SU-DHL-6 (cell line): ENCODE measurements around the gene CPB2.

Experiments
- H2AFZ ChIP-seq: fragments of 200-600 bp; sonication (generic); 2 replicates; pipeline ENCODE4 v1.6.1; 2014; ENCODE audit warnings: low read depth, mild to moderate bottlenecking, moderate library complexity, mixed read lengths, antibody characterized with exemption, low read length; ENCODE audit not compliant: severe bottlenecking
- H3F3A ChIP-seq: fragments of 200-600 bp; shearing (Covaris generic); 2 replicates; pipeline ENCODE4 v1.6.0; 2016; ENCODE audit warnings: antibody characterized with exemption, mild to moderate bottlenecking; ENCODE audit not compliant: insufficient read depth
- H3K27ac ChIP-seq: fragments of 200-600 bp; sonication (generic); 2 replicates; pipeline ENCODE4 v1.5.1; 2016; ENCODE audit warnings: low read depth, mild to moderate bottlenecking, low read length, moderate library complexity, mixed read lengths
- H3K27me3 ChIP-seq: fragments of 200-600 bp; sonication (generic), shearing (Covaris generic); 2 replicates; pipeline ENCODE4 v1.6.0; 2014; ENCODE audit warnings: mild to moderate bottlenecking, low read length
- H3K36me3 ChIP-seq: fragments of 200-600 bp; sonication (generic); 2 replicates; pipeline ENCODE4 v1.6.1; 2014; ENCODE audit warnings: mild to moderate bottlenecking, low read length, mixed read lengths
- H3K4me2 ChIP-seq: fragments of 300-600, 200-600 bp; shearing (Covaris generic), sonication (generic); 2 replicates; pipeline ENCODE4 v1.6.0; 2014; ENCODE audit warnings: low read length, low read depth, mild to moderate bottlenecking; ENCODE audit not compliant: poor library complexity, severe bottlenecking
- H3K4me3 ChIP-seq: fragments of 200-600 bp; sonication (generic); 2 replicates; pipeline ENCODE4 v1.5.1; 2014; ENCODE audit warnings: antibody characterized with exemption, low read length, mild to moderate bottlenecking, mixed read lengths; ENCODE audit not compliant: insufficient read depth, poor library complexity, severe bottlenecking
- H3K79me2 ChIP-seq: fragments of 200-600 bp; sonication (generic); 2 replicates; pipeline ENCODE4 v1.6.1; 2014; ENCODE audit warnings: mild to moderate bottlenecking, low read length, moderate library complexity; ENCODE audit not compliant: insufficient read depth
- H3K9ac ChIP-seq: fragments of 200-600 bp; sonication (generic); 2 replicates; pipeline ENCODE4 v1.7.0; 2014; ENCODE audit warnings: mild to moderate bottlenecking, low read length
- H3K9me2 ChIP-seq: fragments of 200-600 bp; sonication (generic); replicated peaks from 2 replicates; pipeline ENCODE4 v1.6.1; 2014; ENCODE audit warnings: low read length; ENCODE audit not compliant: insufficient read depth
- H3K9me3 ChIP-seq: fragments of 200-600 bp; sonication (generic); 2 replicates; pipeline ENCODE4 v1.6.1; 2014; ENCODE audit warnings: low read length, mixed read lengths; ENCODE audit not compliant: insufficient read depth
- H4K20me1 ChIP-seq: fragments of 200-600 bp; sonication (generic); 2 replicates; pipeline ENCODE4 v1.6.1; 2014; ENCODE audit warnings: low read depth, mild to moderate bottlenecking, antibody characterized with exemption, low read length, moderate library complexity, mixed read lengths
- EZH2phosphoT487 ChIP-seq: fragments of 200-600 bp; sonication (generic), shearing (Covaris generic); conservative IDR thresholded peaks from 2 replicates; pipeline ENCODE4 v1.6.1; 2018; ENCODE audit warnings: mild to moderate bottlenecking, antibody characterized with exemption, low read length, moderate library complexity, mixed read lengths
- TF ChIP-seq, protein P1 (sequence below): fragments of 200-600 bp; sonication (generic); IDR thresholded peaks from one replicate; pipeline ENCODE4 v1.5.1; 2017; ENCODE audit warnings: antibody characterized with exemption, mild to moderate bottlenecking, low read length, moderate library complexity; ENCODE audit not compliant: insufficient read depth, poor library complexity, severe bottlenecking

Gene CPB2

DNA sequence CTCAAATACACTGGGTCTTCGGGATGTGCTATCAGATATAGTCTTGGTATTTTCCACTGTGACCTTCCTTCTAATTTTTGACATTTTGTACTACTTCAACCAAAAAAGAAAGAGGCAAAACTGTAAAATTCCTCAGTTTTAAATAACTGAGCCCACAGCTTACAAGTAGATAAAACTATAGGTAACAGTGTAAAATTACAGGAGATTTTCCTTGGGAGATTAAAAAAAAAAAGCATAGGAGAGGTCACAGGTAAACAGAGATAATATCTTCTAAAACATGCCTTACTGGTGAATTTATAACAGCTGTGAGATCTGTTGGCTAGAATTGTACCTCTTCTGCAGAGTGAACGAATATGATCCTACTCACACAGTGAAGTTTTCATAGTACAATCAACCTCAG lies 59.4 kb downstream of the CPB2 start:
- Histone ChIP-seq H3K79me2 (peaks cover 62% of the 10 kb centered on the region), H4K20me1 (peaks cover 10% of the 10 kb centered on the region; the same call in 1 of the 2 replicates), H3K4me2 (no peak overlapping the region), H3K27me3 (no peaks in the 10 kb centered on the region), H3K36me3 (peaks cover 11% of the 10 kb centered on the region; the same call in 1 of the 2 replicates), H3K27ac (no peak overlapping the region), H2AFZ (no peak overlapping the region), H3K9ac (no peak overlapping the region), H3K9me3 (no peaks in the 10 kb centered on the region), H3K9me2 (no peaks in the 10 kb centered on the region), H3K4me3 (no peak overlapping the region), H3F3A (no peaks in the 10 kb centered on the region)
- no peak for TF ChIP-seq EZH2phosphoT487
- TF ChIP-seq, protein P1, sequence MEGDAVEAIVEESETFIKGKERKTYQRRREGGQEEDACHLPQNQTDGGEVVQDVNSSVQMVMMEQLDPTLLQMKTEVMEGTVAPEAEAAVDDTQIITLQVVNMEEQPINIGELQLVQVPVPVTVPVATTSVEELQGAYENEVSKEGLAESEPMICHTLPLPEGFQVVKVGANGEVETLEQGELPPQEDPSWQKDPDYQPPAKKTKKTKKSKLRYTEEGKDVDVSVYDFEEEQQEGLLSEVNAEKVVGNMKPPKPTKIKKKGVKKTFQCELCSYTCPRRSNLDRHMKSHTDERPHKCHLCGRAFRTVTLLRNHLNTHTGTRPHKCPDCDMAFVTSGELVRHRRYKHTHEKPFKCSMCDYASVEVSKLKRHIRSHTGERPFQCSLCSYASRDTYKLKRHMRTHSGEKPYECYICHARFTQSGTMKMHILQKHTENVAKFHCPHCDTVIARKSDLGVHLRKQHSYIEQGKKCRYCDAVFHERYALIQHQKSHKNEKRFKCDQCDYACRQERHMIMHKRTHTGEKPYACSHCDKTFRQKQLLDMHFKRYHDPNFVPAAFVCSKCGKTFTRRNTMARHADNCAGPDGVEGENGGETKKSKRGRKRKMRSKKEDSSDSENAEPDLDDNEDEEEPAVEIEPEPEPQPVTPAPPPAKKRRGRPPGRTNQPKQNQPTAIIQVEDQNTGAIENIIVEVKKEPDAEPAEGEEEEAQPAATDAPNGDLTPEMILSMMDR: no peak

DNA sequence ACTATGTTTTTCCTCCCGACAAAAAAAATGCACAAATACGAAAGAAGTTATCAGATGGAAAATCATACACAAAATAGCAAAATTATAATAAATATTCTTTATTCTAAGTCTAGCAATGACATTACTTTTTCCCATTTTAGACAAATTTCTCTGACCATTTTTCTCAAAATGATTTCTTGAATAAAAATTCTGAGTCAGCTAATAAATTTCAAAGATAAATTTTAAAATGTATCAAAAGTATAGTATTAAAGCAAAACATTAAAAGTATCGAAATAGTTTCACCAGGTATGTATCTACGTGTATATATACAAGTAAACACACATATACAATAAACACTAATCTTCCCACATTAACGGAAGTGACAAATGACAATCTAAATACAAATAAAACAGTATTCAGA lies 61.2 kb downstream of the CPB2 start:
- H3K4me3 ChIP-seq: no peak overlapping the region
- peaks cover 44% of the 10 kb centered on the region for H3K79me2 ChIP-seq
- peaks cover 13% of the 10 kb centered on the region; the same call in 1 of the 2 replicates for H3K36me3 ChIP-seq
- H3K9ac ChIP-seq: no peak overlapping the region
- no peaks in the 10 kb centered on the region for H3K9me3 ChIP-seq
- H3K27ac ChIP-seq: no peak overlapping the region
- no peaks in the 10 kb centered on the region for H3K9me2 ChIP-seq
- H3K4me2 ChIP-seq: no peak overlapping the region
- H3K27me3 ChIP-seq: no peaks in the 10 kb centered on the region
- TF ChIP-seq EZH2phosphoT487: no peak
- TF ChIP-seq, protein P1: no peak
- no peak overlapping the region for H2AFZ ChIP-seq
- H3F3A ChIP-seq: no peaks in the 10 kb centered on the region
- H4K20me1 ChIP-seq: peaks cover 6% of the 10 kb centered on the region; the same call in 1 of the 2 replicates

DNA sequence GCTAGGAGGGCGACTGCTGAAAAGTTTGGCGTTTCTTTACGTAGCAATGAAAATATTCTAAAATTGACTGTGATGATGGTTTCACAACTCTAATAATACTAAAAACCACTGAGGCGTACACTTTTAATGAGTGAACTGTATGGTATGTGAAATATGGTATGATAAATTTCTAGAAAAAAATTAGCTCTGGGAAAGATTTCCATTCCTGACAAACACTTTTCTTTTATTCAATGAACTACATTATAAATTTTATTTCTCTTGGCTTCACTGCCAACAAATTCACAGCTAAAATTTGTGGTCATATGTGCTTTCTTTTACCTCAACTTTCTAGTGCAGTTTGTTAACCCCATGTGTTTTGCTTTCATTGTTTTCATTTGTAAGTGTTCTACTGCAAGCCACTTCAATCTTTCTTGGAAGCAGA lies 63.4 kb downstream of the CPB2 start:
- Histone ChIP-seq H4K20me1 (peaks cover 6% of the 10 kb centered on the region; the same call in 1 of the 2 replicates), H3K27ac (no peak overlapping the region), H3K27me3 (no peaks in the 10 kb centered on the region), H2AFZ (no peak overlapping the region), H3K79me2 (peaks cover 22% of the 10 kb centered on the region), H3K9me3 (no peaks in the 10 kb centered on the region), H3K9me2 (no peaks in the 10 kb centered on the region), H3K4me2 (no peak overlapping the region), H3K4me3 (no peak overlapping the region), H3F3A (no peaks in the 10 kb centered on the region), H3K36me3 (peaks cover 20% of the 10 kb centered on the region; the same call in 1 of the 2 replicates), H3K9ac (no peak overlapping the region)
- TF ChIP-seq, protein P1: no peak
- no peak for TF ChIP-seq EZH2phosphoT487
